ENCODE measurements around the gene HEATR5B. TPM values are rescaled to one million over a fixed set of nuclear protein-coding genes. Genes with fewer than 3 reads are reported as not detected.
"Not testable (repeated sequence)": the region's sequence is repeated elsewhere in the genome, so short reads cannot be mapped to it uniquely, and the experiment has no call there.

The HEATR5B gene
- total RNA-seq, 1 donor from 2014 or later: 15.7 TPM

- H3K9ac ChIP-seq (ENCODE audit: low read length): no peak overlapping the region
- DNase-seq (ENCODE audit: low read depth): no peak
- H3K4me2 ChIP-seq (ENCODE audit: low read length): no peak overlapping the region
- H3K36me3 ChIP-seq (ENCODE audit: insufficient read depth, low read length): peaks cover 28% of the 10 kb centered on the region
- H3K79me2 ChIP-seq (ENCODE audit: insufficient read depth, low read length): no peaks in the 10 kb centered on the region
- no peak overlapping the region for H3K4me3 Mint-ChIP-seq (ENCODE audit: unreplicated experiment)
- H4K20me1 ChIP-seq (ENCODE audit: insufficient read depth, low read length): no peaks in the 10 kb centered on the region
- no peaks in the 10 kb centered on the region for H3K9me3 Mint-ChIP-seq (ENCODE audit: unreplicated experiment)
- H3K4me1 Mint-ChIP-seq (ENCODE audit: low read depth, unreplicated experiment): no peaks in the 10 kb centered on the region
- H2AFZ ChIP-seq (ENCODE audit: low read depth, low read length): no peak overlapping the region
- peaks cover 13% of the 10 kb centered on the region for H3K4me1 ChIP-seq (ENCODE audit: insufficient read depth, low read length)
- no peak overlapping the region for H3K27ac ChIP-seq (ENCODE audit: low read depth, low read length)
- no peak overlapping the region for H3K27ac Mint-ChIP-seq (ENCODE audit: unreplicated experiment)
- H3K4me3 ChIP-seq (ENCODE audit: insufficient read depth, low read depth, low read length): no peak overlapping the region
- FAIRE-seq: no peak
- no peaks in the 10 kb centered on the region for H3K27me3 Mint-ChIP-seq (ENCODE audit: low read depth, unreplicated experiment)
- TF ChIP-seq CTCF (IDR thresholded peaks at IDR 0.05; ENCODE audit: insufficient read depth, low read depth, low read length) (no peak), EZH2 (IDR thresholded peaks at IDR 0.05; ENCODE audit: insufficient read depth, low read length) (no peak)
- no peaks in the 10 kb centered on the region for H3K9me3 ChIP-seq (ENCODE audit: insufficient read depth, low read depth, low read length)
- H3K27me3 ChIP-seq (ENCODE audit: insufficient read depth, low read length): no peaks in the 10 kb centered on the region
- peaks cover 12% of the 10 kb centered on the region for H3K36me3 Mint-ChIP-seq (ENCODE audit: low read depth, unreplicated experiment)
Observed at GRCh38 chr2:37000988-37001556, 83.1 kb downstream of the HEATR5B start.

GRCh38 chr2:37000318-37000717, 83.9 kb downstream of the HEATR5B start:
- no peak for FAIRE-seq
- H3K27me3 Mint-ChIP-seq (ENCODE audit: low read depth, unreplicated experiment): no peaks in the 10 kb centered on the region
- H3K36me3 Mint-ChIP-seq (ENCODE audit: low read depth, unreplicated experiment): peaks cover 12% of the 10 kb centered on the region

DNA sequence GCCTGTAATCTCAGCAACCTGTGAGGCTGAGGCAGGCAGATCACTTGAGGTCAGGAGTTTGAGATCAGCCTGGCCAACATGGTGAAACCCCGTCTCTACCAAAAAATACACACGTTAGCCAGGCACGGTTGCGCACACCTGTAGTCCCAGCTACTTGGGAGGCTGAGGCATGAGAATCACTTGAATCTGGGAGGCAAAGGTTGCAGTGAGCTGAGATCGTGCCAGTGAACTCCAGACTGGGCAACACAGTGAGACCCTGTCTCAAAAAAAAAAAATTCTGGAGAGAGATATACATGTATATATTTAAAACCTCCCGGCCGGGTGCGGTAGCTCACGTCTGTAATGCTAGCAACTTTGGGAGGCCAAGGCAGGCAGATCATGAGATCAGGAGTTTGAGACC, 84.8 kb downstream of the HEATR5B start:
- H3K27ac Mint-ChIP-seq (ENCODE audit: unreplicated experiment); H3K4me3 Mint-ChIP-seq (ENCODE audit: unreplicated experiment); H3K79me2 ChIP-seq (ENCODE audit: insufficient read depth, low read length); H3K4me3 ChIP-seq (ENCODE audit: insufficient read depth, low read depth, low read length); DNase-seq (ENCODE audit: low read depth); H3K4me2 ChIP-seq (ENCODE audit: low read length); H3K4me1 Mint-ChIP-seq (ENCODE audit: low read depth, unreplicated experiment); H3K9me3 ChIP-seq (ENCODE audit: insufficient read depth, low read depth, low read length); H4K20me1 ChIP-seq (ENCODE audit: insufficient read depth, low read length); H3K9ac ChIP-seq (ENCODE audit: low read length); H2AFZ ChIP-seq (ENCODE audit: low read depth, low read length); H3K9me3 Mint-ChIP-seq (ENCODE audit: unreplicated experiment); H3K27ac ChIP-seq (ENCODE audit: low read depth, low read length); H3K27me3 Mint-ChIP-seq (ENCODE audit: low read depth, unreplicated experiment); H3K27me3 ChIP-seq (ENCODE audit: insufficient read depth, low read length); FAIRE-seq: not testable (repeated sequence)
- Histone ChIP-seq H3K36me3 (ENCODE audit: insufficient read depth, low read length) (peaks cover 16% of the 10 kb centered on the region), H3K4me1 (ENCODE audit: insufficient read depth, low read length) (peaks cover 13% of the 10 kb centered on the region)
- peaks cover 10% of the 10 kb centered on the region for H3K36me3 Mint-ChIP-seq (ENCODE audit: low read depth, unreplicated experiment)

More at GRCh38 chr2:37000318-37000717, 83.9 kb downstream of the HEATR5B start:
- H3K4me1 Mint-ChIP-seq (ENCODE audit: low read depth, unreplicated experiment): no peaks in the 10 kb centered on the region
- peaks cover 21% of the 10 kb centered on the region for H3K36me3 ChIP-seq (ENCODE audit: insufficient read depth, low read length)
- H3K27me3 ChIP-seq (ENCODE audit: insufficient read depth, low read length): no peaks in the 10 kb centered on the region
- H3K9me3 ChIP-seq (ENCODE audit: insufficient read depth, low read depth, low read length): no peaks in the 10 kb centered on the region
- no peak overlapping the region for H3K27ac Mint-ChIP-seq (ENCODE audit: unreplicated experiment)
- DNase-seq (ENCODE audit: low read depth): peak; percentile 22
- peaks cover 13% of the 10 kb centered on the region for H3K4me1 ChIP-seq (ENCODE audit: insufficient read depth, low read length)
- TF ChIP-seq EZH2 (IDR thresholded peaks at IDR 0.05; ENCODE audit: insufficient read depth, low read length) (no peak), CTCF (IDR thresholded peaks at IDR 0.05; ENCODE audit: insufficient read depth, low read depth, low read length) (no peak)
- no peaks in the 10 kb centered on the region for H3K9me3 Mint-ChIP-seq (ENCODE audit: unreplicated experiment)
- no peak overlapping the region for H3K9ac ChIP-seq (ENCODE audit: low read length)
- H4K20me1 ChIP-seq (ENCODE audit: insufficient read depth, low read length): no peaks in the 10 kb centered on the region
- no peak overlapping the region for H3K4me3 Mint-ChIP-seq (ENCODE audit: unreplicated experiment)
- no peak overlapping the region for H3K4me3 ChIP-seq (ENCODE audit: insufficient read depth, low read depth, low read length)
- peak overlapping the region; percentile 41 for H3K27ac ChIP-seq (ENCODE audit: low read depth, low read length)
- no peak overlapping the region for H2AFZ ChIP-seq (ENCODE audit: low read depth, low read length)
- no peaks in the 10 kb centered on the region for H3K79me2 ChIP-seq (ENCODE audit: insufficient read depth, low read length)
- peak overlapping the region; percentile 4 for H3K4me2 ChIP-seq (ENCODE audit: low read length)

All from astrocyte (in vitro differentiated cells and primary cell).